ENCODE measurements around the gene STON2. TPM values are rescaled to one million over a fixed set of nuclear protein-coding genes. Genes with fewer than 3 reads are reported as not detected.
"Not testable (repeated sequence)": the region's sequence is repeated elsewhere in the genome, so short reads cannot be mapped to it uniquely, and the experiment has no call there.

The STON2 gene
- total and polyA plus RNA-seq, 4 donors = 3.1 to 27.6 (median 15.2) TPM

DNA sequence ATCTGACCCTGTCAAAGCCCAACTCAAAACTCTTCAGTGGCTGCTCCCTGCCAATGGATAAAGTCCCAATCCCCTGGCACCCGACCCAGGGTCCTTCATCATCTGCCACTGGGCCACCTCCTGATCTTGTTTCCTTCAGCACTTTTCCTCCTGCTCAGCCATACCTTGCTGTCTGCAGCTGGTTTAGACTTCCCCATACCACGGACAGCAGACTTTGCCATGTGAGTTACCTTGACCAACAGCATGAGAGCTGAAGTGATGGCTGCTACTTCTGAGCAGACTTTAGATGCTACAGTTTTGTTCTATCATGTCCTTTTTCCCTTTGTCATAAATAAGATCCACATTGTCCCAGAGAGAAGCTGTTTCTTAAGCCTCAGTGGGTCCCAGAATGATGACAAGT, 33.3 kb upstream of the STON2 start:
- no peak for TF ChIP-seq CTCF (IDR thresholded peaks at IDR 0.05; ENCODE audit: control extremely low read depth, extremely low read depth)
- Histone ChIP-seq H3K36me3 (ENCODE audit: control insufficient read depth in 4 of 4, insufficient read depth in 4 of 4, low read length in 4 of 4) (no peaks in the 10 kb centered on the region), H3K4me1 (ENCODE audit: control insufficient read depth in 5 of 5, insufficient read depth in 5 of 5, low read length in 5 of 5) (peaks cover 0 to 16% (median 10%) of the 10 kb centered on the region in 5 donors), H3K9me3 (ENCODE audit: control insufficient read depth in 4 of 4, insufficient read depth in 3 of 4, low read length in 3 of 4) (no peaks in the 10 kb centered on the region), H3K27ac (ENCODE audit: low read depth in 1 of 2, low read length in 1 of 2) (no peak overlapping the region), H3K27me3 (ENCODE audit: control insufficient read depth in 3 of 3, insufficient read depth in 3 of 3, low read length in 2 of 3) (peaks cover 0 to 23% (median 21%) of the 10 kb centered on the region in 3 donors), H3K4me3 (no peak overlapping the region), H3K9ac (ENCODE audit: insufficient read depth in 1 of 2, low read length in 2 of 2) (no peak overlapping the region)
- ATAC-seq (ENCODE audit: insufficient read depth, low FRiP score) (no peak), DNase-seq (no peak)
- WGBS, 2 donors = 67 to 69% methylated on average over 2 of the region's 2 CpGs

DNA sequence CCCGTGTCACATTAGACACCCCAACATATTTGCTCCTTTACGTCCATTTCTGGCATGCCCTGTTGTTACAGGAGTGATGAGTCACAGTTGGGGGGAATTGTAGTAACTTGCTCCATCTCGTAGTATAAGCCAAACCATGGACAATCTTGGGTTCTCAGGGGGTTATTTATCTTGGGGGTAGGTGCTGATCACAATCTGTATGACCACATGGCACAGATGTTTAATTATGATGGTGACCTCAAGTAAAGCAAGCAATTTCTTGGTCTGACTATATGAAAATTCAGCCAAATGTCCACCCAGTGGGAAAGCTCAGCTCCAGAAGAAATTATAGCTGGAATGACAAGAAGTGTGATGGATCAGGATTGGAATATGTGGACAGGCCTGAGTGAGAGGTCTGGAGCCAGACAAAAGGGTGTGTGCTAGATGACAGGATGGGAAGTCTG, 32.1 kb upstream of the STON2 start:
- Histone ChIP-seq H3K27ac (ENCODE audit: low read depth in 1 of 2, low read length in 1 of 2) (no peak overlapping the region), H3K27me3 (ENCODE audit: control insufficient read depth in 3 of 3, insufficient read depth in 3 of 3, low read length in 2 of 3) (peaks cover 0 to 17% (median 16%) of the 10 kb centered on the region in 3 donors), H3K4me3 (no peak overlapping the region), H3K36me3 (ENCODE audit: control insufficient read depth in 4 of 4, insufficient read depth in 4 of 4, low read length in 4 of 4) (no peaks in the 10 kb centered on the region), H3K9ac (ENCODE audit: insufficient read depth in 1 of 2, low read length in 2 of 2) (no peak overlapping the region), H3K4me1 (ENCODE audit: control insufficient read depth in 5 of 5, insufficient read depth in 5 of 5, low read length in 5 of 5) (peaks cover 0 to 22% (median 10%) of the 10 kb centered on the region in 5 donors), H3K9me3 (ENCODE audit: control insufficient read depth in 4 of 4, insufficient read depth in 3 of 4, low read length in 3 of 4) (no peaks in the 10 kb centered on the region)
- DNase-seq (no peak), ATAC-seq (ENCODE audit: insufficient read depth, low FRiP score) (no peak)
- no peak for TF ChIP-seq CTCF (IDR thresholded peaks at IDR 0.05; ENCODE audit: control extremely low read depth, extremely low read depth)
- WGBS, 2 donors = 74 to 75% methylated on average over 3 of the region's 3 CpGs

DNA sequence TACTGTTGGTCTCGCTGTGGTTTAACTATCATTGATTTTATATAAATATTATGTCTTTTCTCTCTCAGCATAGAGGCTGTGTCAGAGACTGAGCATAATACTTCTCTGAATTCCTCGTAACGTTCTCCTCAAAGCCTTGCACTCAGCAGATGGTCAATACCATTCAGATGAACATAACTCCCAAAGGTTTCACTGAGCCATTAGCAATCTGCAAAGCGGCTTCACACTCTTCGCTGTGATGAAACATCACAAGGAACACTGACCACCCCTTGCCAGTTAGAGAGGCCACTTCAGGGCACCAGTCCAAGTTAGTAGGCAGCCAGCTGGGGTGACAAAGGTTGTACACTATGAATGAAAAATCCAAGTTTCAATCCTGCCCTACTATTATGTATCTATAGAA, 30.1 kb upstream of the STON2 start:
- no peak for DNase-seq
- no peak for TF ChIP-seq CTCF (IDR thresholded peaks at IDR 0.05; ENCODE audit: control extremely low read depth, extremely low read depth)
- no peak for ATAC-seq (ENCODE audit: insufficient read depth, low FRiP score)
- WGBS, 2 donors = 86 to 92% methylated on average over 5 of the region's 5 CpGs
- Histone ChIP-seq H3K27ac (ENCODE audit: low read depth in 1 of 2, low read length in 1 of 2) (no peak overlapping the region), H3K4me1 (ENCODE audit: control insufficient read depth in 5 of 5, insufficient read depth in 5 of 5, low read length in 5 of 5) (peaks cover 0 to 20% (median 4%) of the 10 kb centered on the region in 5 donors), H3K9ac (ENCODE audit: insufficient read depth in 1 of 2, low read length in 2 of 2) (no peak overlapping the region), H3K9me3 (ENCODE audit: control insufficient read depth in 4 of 4, insufficient read depth in 3 of 4, low read length in 3 of 4) (no peaks in the 10 kb centered on the region), H3K36me3 (ENCODE audit: control insufficient read depth in 4 of 4, insufficient read depth in 4 of 4, low read length in 4 of 4) (no peaks in the 10 kb centered on the region), H3K4me3 (no peak overlapping the region), H3K27me3 (ENCODE audit: control insufficient read depth in 3 of 3, insufficient read depth in 3 of 3, low read length in 2 of 3) (peaks cover 0 to 7% (median 6%) of the 10 kb centered on the region in 3 donors)

- ATAC-seq (ENCODE audit: insufficient read depth, low FRiP score); H3K9ac ChIP-seq (ENCODE audit: insufficient read depth in 1 of 2, low read length in 2 of 2); H3K4me3 ChIP-seq; H3K27me3 ChIP-seq (ENCODE audit: control insufficient read depth in 3 of 3, insufficient read depth in 3 of 3, low read length in 2 of 3); H3K27ac ChIP-seq (ENCODE audit: low read depth in 1 of 2, low read length in 1 of 2); DNase-seq; H3K9me3 ChIP-seq (ENCODE audit: control insufficient read depth in 4 of 4, insufficient read depth in 3 of 4, low read length in 3 of 4); H3K36me3 ChIP-seq (ENCODE audit: control insufficient read depth in 4 of 4, insufficient read depth in 4 of 4, low read length in 4 of 4): not testable (repeated sequence)
- WGBS, 2 donors = 86 to 95% methylated on average over 11 of the region's 11 CpGs
- H3K4me1 ChIP-seq (ENCODE audit: control insufficient read depth in 5 of 5, insufficient read depth in 5 of 5, low read length in 5 of 5) = peaks cover 0 to 17% (median 4%) of the 10 kb centered on the region in 5 donors
These were observed 29.6 kb upstream of the STON2 start for GRCh38 chr14:81429749-81430148.
